PC-3 (cell line): ENCODE measurements around the gene KRTAP4-11. TPM values are rescaled to one million over a fixed set of nuclear protein-coding genes. Genes with fewer than 3 reads are reported as not detected.

Experiments
- ATAC-seq: fragments of 200-7000 bp; cut with Tn5 transposase; 2 replicates; pipeline ENCODE4 v1.9.1; 2020; ENCODE audit warnings: mild to moderate bottlenecking, moderate library complexity
- BruUV-seq: library from RNA; stranded (reverse); fragments of 400-500 nt; replicated peaks from 2 replicates; lab custom pipeline; 2021; lab: Mats Ljungman, UMichigan
- CTCF ChIA-PET: fragments of 300-600 bp; sonication (Branson Sonifier 250); formaldehyde crosslinking; loops from one replicate; lab custom pipeline; 2022; ENCODE audit warnings: antibody characterized with exemption; lab: Charles Lee
- POLR2A ChIA-PET: fragments of 300-600 bp; sonication (Branson Sonifier 250); formaldehyde crosslinking; loops from one replicate; lab custom pipeline; 2022; ENCODE audit warnings: antibody characterized with exemption; ENCODE audit not compliant: unreplicated experiment; lab: Charles Lee
- DNase-seq: peaks from one replicate; pipeline ENCODE4 v3.0.0-alpha.2; 2015
- H2AFZ ChIP-seq: fragments of 300-600 bp; sonication (generic); 2 replicates; pipeline ENCODE4 v1.6.0; 2016; ENCODE audit warnings: antibody characterized with exemption, low read length
- H3F3A ChIP-seq: fragments of 300-600 bp; sonication (generic); one replicate; pipeline ENCODE4 v1.6.0; 2017; ENCODE audit warnings: antibody characterized with exemption, low read length, control low read depth, mild to moderate bottlenecking; ENCODE audit not compliant: unreplicated experiment
- H3K27ac ChIP-seq: fragments of 300-600 bp; sonication (generic); 2 replicates; pipeline ENCODE4 v1.5.1; 2016; ENCODE audit warnings: mild to moderate bottlenecking, low read length
- H3K27me3 ChIP-seq: fragments of 300-600 bp; sonication (generic); 2 replicates; pipeline ENCODE4 v1.6.1; 2016; ENCODE audit warnings: low read length, mixed read lengths
- H3K36me3 ChIP-seq: fragments of 300-600 bp; sonication (generic); 2 replicates; pipeline ENCODE4 v1.6.1; 2016; ENCODE audit warnings: low read depth, mixed run types, low read length, mixed read lengths
- H3K4me1 ChIP-seq: fragments of 300-600 bp; sonication (generic); 2 replicates; pipeline ENCODE4 v1.5.1; 2016; ENCODE audit warnings: low read length; ENCODE audit not compliant: insufficient read depth
- H3K4me2 ChIP-seq: fragments of 300-600 bp; sonication (generic); 2 replicates; pipeline ENCODE4 v1.6.0; 2016; ENCODE audit warnings: low read length
- H3K4me3 ChIP-seq: fragments of 300-600 bp; sonication (generic); 2 replicates; pipeline ENCODE4 v1.5.1; 2016; ENCODE audit warnings: mild to moderate bottlenecking, low read length, mixed read lengths
- H3K79me2 ChIP-seq: fragments of 300-600 bp; sonication (generic); 2 replicates; pipeline ENCODE4 v1.6.1; 2017; ENCODE audit warnings: low read length, mixed read lengths
- H3K9ac ChIP-seq: fragments of 300-600 bp; sonication (generic); 2 replicates; pipeline ENCODE4 v1.6.0; 2016; ENCODE audit warnings: mild to moderate bottlenecking, low read length
- H3K9me2 ChIP-seq: fragments of 300-600 bp; sonication (generic); replicated peaks from 2 replicates; pipeline ENCODE4 v1.6.1; 2016; ENCODE audit warnings: mixed run types, low read length, mixed read lengths
- H3K9me3 ChIP-seq: fragments of 300-600 bp; sonication (generic); 2 replicates; pipeline ENCODE4 v1.6.1; 2016; ENCODE audit warnings: low read length, mixed read lengths
- H4K20me1 ChIP-seq: fragments of 300-600 bp; sonication (generic); 2 replicates; pipeline ENCODE4 v1.6.1; 2016; ENCODE audit warnings: low read length, mixed read lengths
- CTCF ChIP-seq: fragments of 300-600 bp; sonication (generic); conservative IDR thresholded peaks from 2 replicates; pipeline ENCODE4 v1.5.1; 2017; ENCODE audit warnings: antibody characterized with exemption, low read depth, mild to moderate bottlenecking, low read length
- EZH2 ChIP-seq: fragments of 300-600 bp; sonication (generic); IDR thresholded peaks from one replicate; pipeline ENCODE4 v1.6.1; 2017; ENCODE audit warnings: antibody characterized with exemption, mild to moderate bottlenecking, low read length; ENCODE audit not compliant: unreplicated experiment
- EZH2phosphoT487 ChIP-seq: fragments of 300-600 bp; sonication (generic); IDR thresholded peaks from 2 replicates; pipeline ENCODE4 v1.6.1; 2018; ENCODE audit warnings: mild to moderate bottlenecking, antibody characterized with exemption, low read length, borderline replicate concordance
- intact Hi-C: fragments of 100-400 bp; cut with micrococcal nuclease; formaldehyde crosslinking; loops from 2 replicates; pipeline ENCODE4 v1.9.0; 2023
- total RNA-seq: library from RNA; depleted of rRNA; stranded (reverse); fragments of >200 nt; gene quantifications from 2 replicates; pipeline ENCODE4 v1.2.3, GENCODE V29; 2014

KRTAP4-11 gene
- total RNA-seq, 1 experiment from 2014 or later, result not detected

GRCh38 chr17:41147531-41148204, 29.5 kb upstream of the KRTAP4-11 start:
- intact Hi-C loops, result no loop called here
- DNase-seq (no peak), ATAC-seq (no peak)
- H3K9ac ChIP-seq, result no peak overlapping the region
- H3K27me3 ChIP-seq, result no peaks in the 10 kb centered on the region
- ChIA-PET CTCF (no interaction called here), POLR2A (no interaction called here)
- no peak overlapping the region for H3K4me3 ChIP-seq
- no peak overlapping the region for H2AFZ ChIP-seq
- H3F3A ChIP-seq, result no peaks in the 10 kb centered on the region
- H3K9me3 ChIP-seq, result peaks cover 6% of the 10 kb centered on the region; the same call in 1 of the 2 replicates
- H4K20me1 ChIP-seq, result no peaks in the 10 kb centered on the region
- no peak overlapping the region for H3K27ac ChIP-seq
- H3K4me2 ChIP-seq, result no peak overlapping the region
- TF ChIP-seq EZH2, result no peak
- TF ChIP-seq EZH2phosphoT487, result no peak
- TF ChIP-seq CTCF, result no peak
- peaks cover 3% of the 10 kb centered on the region; the same call in 1 of the 2 replicates for H3K36me3 ChIP-seq
- no peaks in the 10 kb centered on the region for H3K9me2 ChIP-seq
- H3K79me2 ChIP-seq, result no peaks in the 10 kb centered on the region
- no peaks in the 10 kb centered on the region; the same call in 1 of the 2 replicates for H3K4me1 ChIP-seq
- BruUV-seq, result no TSS peak

GRCh38 chr17:41145261-41145660, 27.1 kb upstream of the KRTAP4-11 start:
- no TSS peak for BruUV-seq

More at GRCh38 chr17:41145261-41145660, 27.1 kb upstream of the KRTAP4-11 start:
- Histone ChIP-seq H3K36me3 (peaks cover 3% of the 10 kb centered on the region; the same call in 1 of the 2 replicates), H3K9me2 (no peaks in the 10 kb centered on the region), H3K9me3 (peaks cover 6% of the 10 kb centered on the region; the same call in 1 of the 2 replicates), H3K9ac (no peak overlapping the region), H3K4me1 (peaks cover 12% of the 10 kb centered on the region; the same call in 1 of the 2 replicates), H3K4me3 (no peak overlapping the region), H2AFZ (no peak overlapping the region), H3K27me3 (no peaks in the 10 kb centered on the region), H3K4me2 (no peak overlapping the region), H4K20me1 (no peaks in the 10 kb centered on the region), H3K27ac (no peak overlapping the region), H3K79me2 (no peaks in the 10 kb centered on the region), H3F3A (no peaks in the 10 kb centered on the region)
- CTCF ChIA-PET, result no interaction called here
- DNase-seq (no peak), ATAC-seq (no peak)
- TF ChIP-seq EZH2phosphoT487, result no peak
- TF ChIP-seq CTCF, result no peak
- no peak for TF ChIP-seq EZH2
- intact Hi-C loops, result no loop called here
- POLR2A ChIA-PET, result no interaction called here
